Heart left ventricle (tissue), 13 donors: Measurements from ENCODE around the gene FRAT2.

Source experiments
- CTCF ChIP-seq, 12 donors: fragments of 200-600 bp; sonication (generic) in 4 of 12; IDR thresholded peaks; one replicate each; pipeline versions ENCODE4 v1.5.0 to v1.8.0; 2018 to 2022; ENCODE audit warnings: antibody characterized with exemption in 12 of 12, mild to moderate bottlenecking in 5 of 12
- POLR2A ChIP-seq, 2 donors: fragments of 450-650 bp; IDR thresholded peaks; one replicate each; pipeline ENCODE4 v1.6.1; 2017; ENCODE audit warnings: antibody characterized with exemption in 2 of 2, mild to moderate bottlenecking in 2 of 2, moderate library complexity in 2 of 2
- donor health status: ischemic (EF 13 %, LVEDD 7.1; RV severe dilation, severe dysfunction).
- donor health status: DM: no; HTN: yes; CAD: no.
- donor health status: DM: no; HTN: no; CAD: no.
- donor health status: ischemic (EF 25% LVEDD 6.9; RV normal size, moderate dysfunction).
- donor health status: ischemic (EF 25% LVEDD 5.7; RV mildly dilated, moderate dysfunction).
- donor health status: ischemic (EF 35%, LVEDD 5.7; RV mildly dilated, moderate dysfunction).
- donor health status: nonischemic (EF 11% LVEDD 7.7; RV severe dilation, severe dysfunction).
- donor health status: DM: yes; HTN: yes; CAD: no.
- donor health status: PGD.
- donor health status: ischemic (EF 29% LVEDD 5.4; RV normal size, mild dysfunction).
- donor health status: nonischemic (EF 23%, LVEDD 6.1; RV moderate dilation, normal function).

- TF ChIP-seq POLR2A (IDR thresholded peaks at IDR 0.05) = no peak
- TF ChIP-seq CTCF (IDR thresholded peaks at IDR 0.05) = no peak
Observed at GRCh38 chr10:97321804-97322190, 12.7 kb downstream of the FRAT2 start.
